DOHH2 (cell line): ENCODE measurements around the gene POFUT2.

Experiments used
- EZH2phosphoT487 ChIP-seq: fragments of 200-600 bp; sonication (generic); IDR thresholded peaks from 2 replicates; pipeline ENCODE4 v1.6.1; 2017; ENCODE audit warnings: borderline replicate concordance, mild to moderate bottlenecking, antibody characterized with exemption, low read length, moderate library complexity, mixed read lengths
- TF ChIP-seq, protein P1 (sequence below): fragments of 200-600 bp; sonication (generic); IDR thresholded peaks from one replicate; pipeline ENCODE4 v1.5.1; 2014; ENCODE audit warnings: antibody characterized with exemption, mild to moderate bottlenecking, low read depth, low read length; ENCODE audit not compliant: poor library complexity, severe bottlenecking

DNA sequence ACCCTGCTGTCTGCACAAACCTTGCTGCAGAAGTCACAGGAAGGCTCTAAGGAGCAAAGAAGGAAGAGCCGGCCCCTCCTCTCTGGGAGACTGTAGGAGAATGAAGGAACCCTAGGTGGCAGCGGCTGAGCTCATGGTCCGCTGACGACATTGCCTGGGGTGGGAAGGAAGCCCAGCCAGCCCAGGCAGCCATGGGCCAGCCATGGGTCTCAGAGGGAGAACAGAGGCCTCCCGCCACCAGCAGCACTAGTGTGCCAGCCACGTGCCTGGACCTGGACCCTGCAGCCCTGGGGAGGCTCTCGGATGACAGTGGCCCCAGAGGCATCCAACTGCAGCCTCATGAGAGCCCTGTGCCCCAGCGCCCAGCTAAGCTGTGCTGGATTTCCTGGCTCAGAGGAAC lies 49.2 kb upstream of the POFUT2 start:
- TF ChIP-seq, protein P1, sequence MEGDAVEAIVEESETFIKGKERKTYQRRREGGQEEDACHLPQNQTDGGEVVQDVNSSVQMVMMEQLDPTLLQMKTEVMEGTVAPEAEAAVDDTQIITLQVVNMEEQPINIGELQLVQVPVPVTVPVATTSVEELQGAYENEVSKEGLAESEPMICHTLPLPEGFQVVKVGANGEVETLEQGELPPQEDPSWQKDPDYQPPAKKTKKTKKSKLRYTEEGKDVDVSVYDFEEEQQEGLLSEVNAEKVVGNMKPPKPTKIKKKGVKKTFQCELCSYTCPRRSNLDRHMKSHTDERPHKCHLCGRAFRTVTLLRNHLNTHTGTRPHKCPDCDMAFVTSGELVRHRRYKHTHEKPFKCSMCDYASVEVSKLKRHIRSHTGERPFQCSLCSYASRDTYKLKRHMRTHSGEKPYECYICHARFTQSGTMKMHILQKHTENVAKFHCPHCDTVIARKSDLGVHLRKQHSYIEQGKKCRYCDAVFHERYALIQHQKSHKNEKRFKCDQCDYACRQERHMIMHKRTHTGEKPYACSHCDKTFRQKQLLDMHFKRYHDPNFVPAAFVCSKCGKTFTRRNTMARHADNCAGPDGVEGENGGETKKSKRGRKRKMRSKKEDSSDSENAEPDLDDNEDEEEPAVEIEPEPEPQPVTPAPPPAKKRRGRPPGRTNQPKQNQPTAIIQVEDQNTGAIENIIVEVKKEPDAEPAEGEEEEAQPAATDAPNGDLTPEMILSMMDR: no peak
- TF ChIP-seq EZH2phosphoT487: no peak
